HepG2 (cell line): Measurements from ENCODE around the gene HES1. TPM values are rescaled to one million over a fixed set of nuclear protein-coding genes. Genes with fewer than 3 reads are reported as not detected.
A peak's percentile ranks its signal among the peaks of the same experiment; 100 is the strongest.

Experiments
- CERS6 ChIP-seq: sonication (generic); formaldehyde crosslinking; IDR thresholded peaks from 2 replicates; pipeline ENCODE4 v1.5.0; 2020; ENCODE audit warnings: missing genetic modification reagents
- CSRNP2 ChIP-seq: sonication (generic); formaldehyde crosslinking; conservative IDR thresholded peaks from 2 replicates; pipeline ENCODE4 v1.8.0; 2022; ENCODE audit warnings: low read depth, missing genetic modification reagents
- FOXA3 ChIP-seq: IDR thresholded peaks from 2 replicates; pipeline ENCODE4 v1.6.1; 2016; ENCODE audit warnings: missing genetic modification reagents, missing compliant biosample characterization
- FOXC1 ChIP-seq: sonication (generic); formaldehyde crosslinking; IDR thresholded peaks from 2 replicates; pipeline ENCODE4 v1.8.0; 2022; ENCODE audit warnings: mild to moderate bottlenecking, missing genetic modification reagents, borderline replicate concordance
- KDM6A ChIP-seq: IDR thresholded peaks from 2 replicates; pipeline ENCODE4 v1.6.1; 2016; ENCODE audit warnings: low read depth
- ONECUT2 ChIP-seq: sonication (generic); formaldehyde crosslinking; IDR thresholded peaks from 2 replicates; pipeline ENCODE4 v1.4.0; 2020; ENCODE audit warnings: missing genetic modification reagents
- POLR2AphosphoS2 ChIP-seq: IDR thresholded peaks from 2 replicates; pipeline ENCODE4 v1.6.1; 2011; ENCODE audit warnings: low read depth, low read length, improper control_type of control experiment
- RBFOX2 ChIP-seq: fragments of 200-400 bp; formaldehyde crosslinking; IDR thresholded peaks from 2 replicates; pipeline ENCODE4 v1.6.1; 2017; ENCODE audit warnings: low read depth, mild to moderate bottlenecking, low read length
- RCOR2 ChIP-seq: IDR thresholded peaks from 2 replicates; pipeline ENCODE4 v1.6.1; 2016; ENCODE audit warnings: missing biosample characterization, missing genetic modification reagents
- SIN3A ChIP-seq: IDR thresholded peaks from 2 replicates; pipeline ENCODE4 v1.6.1; 2011; ENCODE audit warnings: low read depth, mild to moderate bottlenecking, control low read depth, low read length, borderline replicate concordance
- SRF ChIP-seq: IDR thresholded peaks from 2 replicates; pipeline ENCODE4 v1.6.1; 2011; ENCODE audit warnings: mild to moderate bottlenecking, low read depth, low read length, moderate library complexity
- TRAFD1 ChIP-seq: sonication (generic); formaldehyde crosslinking; IDR thresholded peaks from 2 replicates; pipeline ENCODE4 v1.5.1; 2020; ENCODE audit warnings: missing genetic modification reagents, mild to moderate bottlenecking, borderline replicate concordance
- YY1 ChIP-seq: IDR thresholded peaks from 2 replicates; pipeline ENCODE4 v1.6.1; 2011; ENCODE audit warnings: low read length, low read depth, moderate library complexity, mild to moderate bottlenecking; ENCODE audit not compliant: insufficient read depth, insufficient replicate concordance
- ZBTB21 ChIP-seq: sonication (generic); formaldehyde crosslinking; IDR thresholded peaks from 2 replicates; pipeline ENCODE4 v1.4.0; 2020; ENCODE audit warnings: missing genetic modification reagents
- ZFP90 ChIP-seq: sonication (generic); formaldehyde crosslinking; IDR thresholded peaks from 2 replicates; pipeline ENCODE4 v1.8.0; 2022; ENCODE audit warnings: missing genetic modification reagents, mild to moderate bottlenecking, inconsistent platforms, borderline replicate concordance
- ZNF205 ChIP-seq: IDR thresholded peaks from 2 replicates; pipeline ENCODE4 v1.6.1; 2018; ENCODE audit warnings: missing biosample characterization, missing genetic modification reagents
- ZNF274 ChIP-seq: sonication (generic); formaldehyde crosslinking; IDR thresholded peaks from 2 replicates; pipeline ENCODE4 v1.5.1; 2020; ENCODE audit warnings: mild to moderate bottlenecking, missing genetic modification reagents
- ZNF276 ChIP-seq: sonication (generic); formaldehyde crosslinking; IDR thresholded peaks from 2 replicates; pipeline ENCODE4 v1.4.0; 2020; ENCODE audit warnings: mild to moderate bottlenecking, low read depth, missing genetic modification reagents
- ZNF639 ChIP-seq: conservative IDR thresholded peaks from 2 replicates; pipeline ENCODE4 v1.6.1; 2018; ENCODE audit warnings: missing genetic modification reagents
- ZNF746 ChIP-seq: sonication (generic); formaldehyde crosslinking; IDR thresholded peaks from 2 replicates; pipeline ENCODE4 v1.8.0; 2022; ENCODE audit warnings: mild to moderate bottlenecking, missing genetic modification reagents
- ZNF781 ChIP-seq: sonication (generic); formaldehyde crosslinking; IDR thresholded peaks from 2 replicates; pipeline ENCODE4 v1.5.1; 2020; ENCODE audit warnings: borderline replicate concordance, mild to moderate bottlenecking, missing genetic modification reagents; ENCODE audit errors: not compliant biosample characterization
- ZNF878 ChIP-seq: sonication (generic); formaldehyde crosslinking; IDR thresholded peaks from 2 replicates; pipeline ENCODE4 v1.8.1; 2023; ENCODE audit warnings: mild to moderate bottlenecking, missing genetic modification reagents, moderate library complexity
- ZSCAN30 ChIP-seq: sonication (generic); formaldehyde crosslinking; IDR thresholded peaks from 2 replicates; pipeline ENCODE4 v1.5.0; 2020; ENCODE audit warnings: mild to moderate bottlenecking, missing genetic modification reagents
- polyA plus RNA-seq, 8 experiments: library from polyadenylated mRNA; depleted of rRNA in 3 of 8; stranded (reverse) in 7 of 8; unstranded in 1 of 8; fragments of >200 nt; fragmentation: Illumina TruSeq in 4 of 8; extraction: Trizol in 4 of 8; gene quantifications; 2 replicates each; pipeline versions ENCODE4 v1.2.1 to v1.2.3, GENCODE V29; 2011 to 2016; ENCODE audit warnings: low read depth in 4 of 8, missing spikeins in 1 of 8, mixed read lengths in 1 of 8; ENCODE audit not compliant: insufficient read depth in 1 of 8
- total RNA-seq, 5 experiments: library from RNA; depleted of rRNA; stranded (reverse); fragments of >200 nt; fragmentation: Illumina TruSeq; extraction: Trizol; gene quantifications; 2 replicates each; pipeline ENCODE4 v1.2.3, GENCODE V29; 2016; ENCODE audit warnings: low read depth in 1 of 5

The HES1 gene
- total and polyA plus RNA-seq, 2 of the 13 experiments (the other 11 are each of a cell fraction or from before 2014, with no cell fraction given) = 15.4 to 19.8 TPM

- no peak for TF ChIP-seq CERS6 (CRISPR knock-in tag)
- TF ChIP-seq YY1 = peak; percentile 67
- TF ChIP-seq ZFP90 = no peak; the same call in 1 of the 2 replicates
- peak; percentile 71; the same call in 1 of the 2 replicates for TF ChIP-seq ZNF746
- no peak for TF ChIP-seq POLR2AphosphoS2
- TF ChIP-seq RBFOX2 = peak; percentile 90
- TF ChIP-seq SIN3A = no peak; the same call in 1 of the 2 replicates
- no peak for TF ChIP-seq ZBTB21 (CRISPR knock-in tag)
- 0 out of 2 replicates have a peak, but pooled peaks have one; percentile 14 for TF ChIP-seq ZNF878
- no peak for TF ChIP-seq ZNF276 (CRISPR knock-in tag)
- no peak; the same call in 1 of the 2 replicates for TF ChIP-seq FOXA3 (CRISPR knock-in tag)
- peak; percentile 80 for TF ChIP-seq ZNF639 (CRISPR knock-in tag)
- no peak for TF ChIP-seq CSRNP2 (CRISPR knock-in tag)
- no peak for TF ChIP-seq ZSCAN30
- no peak for TF ChIP-seq RCOR2
- no peak for TF ChIP-seq SRF
- TF ChIP-seq FOXC1 (CRISPR knock-in tag) = no peak
- TF ChIP-seq KDM6A = no peak
- no peak for TF ChIP-seq TRAFD1 (CRISPR knock-in tag)
- TF ChIP-seq ONECUT2 = no peak
- TF ChIP-seq ZNF274 = peak; percentile 72; the same call in 1 of the 2 replicates
- TF ChIP-seq ZNF205 (CRISPR knock-in tag) = no peak
- TF ChIP-seq ZNF781 (CRISPR knock-in tag) = no peak
These were observed 5.6 kb downstream of the HES1 start (continued) for GRCh38 chr3:194141415-194142155.
